Natural killer cell (primary cell): Measurements from ENCODE around the gene PIM1. TPM values are rescaled to one million over a fixed set of nuclear protein-coding genes. Genes with fewer than 3 reads are reported as not detected.

Experiments used
- ATAC-seq, 3 donors: fragments of 150-1000 bp in 2 of 3; fragments of 200-7000 bp in 1 of 3; cut with Tn5 transposase; 1 replicate in 1 of 3; 2 replicates in 2 of 3; pipeline ENCODE4 v1.10.0; 2021; ENCODE audit warnings: mild to moderate bottlenecking in 2 of 3, moderate library complexity in 2 of 3
- DNase-seq, 2 donors: peaks; one replicate each; pipeline versions ENCODE4 v3.0.0 to v3.0.0-alpha.2; 2013 to 2021; ENCODE audit warnings: mixed read lengths in 1 of 2
- H3K27ac ChIP-seq: one replicate; pipeline ENCODE4 v1.5.1; 2013; ENCODE audit warnings: mild to moderate bottlenecking, low read length
- H3K27me3 ChIP-seq: one replicate; pipeline ENCODE4 v1.6.1; 2013; ENCODE audit warnings: low read length; ENCODE audit not compliant: control insufficient read depth, insufficient read depth
- H3K36me3 ChIP-seq: one replicate; pipeline ENCODE4 v1.6.1; 2013; ENCODE audit warnings: low read length; ENCODE audit not compliant: control insufficient read depth, insufficient read depth
- H3K4me1 ChIP-seq: one replicate; pipeline ENCODE4 v1.6.1; 2013; ENCODE audit warnings: low read length; ENCODE audit not compliant: control insufficient read depth, insufficient read depth
- H3K4me3 ChIP-seq: one replicate; pipeline ENCODE4 v1.5.1; 2013; ENCODE audit warnings: low read length
- H3K9me3 ChIP-seq: one replicate; pipeline ENCODE4 v1.6.1; 2013; ENCODE audit warnings: low read length; ENCODE audit not compliant: control insufficient read depth, insufficient read depth
- H3K27ac Mint-ChIP-seq, 2 donors: one replicate each; pipeline ENCODE4 v1.8.0; 2022; ENCODE audit warnings: mild to moderate bottlenecking in 2 of 2, mixed read lengths in 2 of 2, moderate library complexity in 1 of 2
- H3K27me3 Mint-ChIP-seq, 2 donors: one replicate each; pipeline ENCODE4 v1.8.0; 2022; ENCODE audit warnings: low read depth in 2 of 2, mixed read lengths in 2 of 2
- H3K36me3 Mint-ChIP-seq: one replicate; pipeline ENCODE4 v1.8.0; 2022; ENCODE audit warnings: mixed read lengths
- H3K4me1 Mint-ChIP-seq, 2 donors: one replicate each; pipeline ENCODE4 v1.8.0; 2022; ENCODE audit warnings: mixed read lengths in 2 of 2
- H3K4me3 Mint-ChIP-seq: one replicate; pipeline ENCODE4 v1.8.0; 2022; ENCODE audit warnings: mild to moderate bottlenecking, moderate library complexity, mixed read lengths
- H3K9me3 Mint-ChIP-seq, 2 donors: one replicate each; pipeline ENCODE4 v1.8.0; 2022; ENCODE audit warnings: mixed read lengths in 2 of 2
- CTCF ChIP-seq: fragments of 200-600 bp; IDR thresholded peaks from one replicate; pipeline ENCODE4 v1.8.0; 2022; ENCODE audit warnings: antibody characterized with exemption
- WGBS: methylation state at CpG from one replicate; pipeline ENCODE4 v1.1.7; 2013; ENCODE audit warnings: missing lambda C conversion rate; ENCODE audit not compliant: insufficient coverage; 5-methylcytosine and 5-hydroxymethylcytosine counted together
- intact Hi-C: fragments of 100-400 bp; cut with micrococcal nuclease; formaldehyde crosslinking; loops from one replicate; pipeline ENCODE4 v1.14.2; 2022
- total RNA-seq, 4 donors: library from RNA; stranded (reverse); fragments of 120-200 nt in 1 of 4; gene quantifications; one replicate each; pipeline versions ENCODE4 v1.2.3 to v1.2.4, GENCODE V29; 2013 to 2022

PIM1 gene
- total RNA-seq, 3 donors from 2014 or later (not counting 1 experiment from before 2014, with no cell fraction given): 188 to 242 (median 215) TPM

GRCh38 chr6:37210313-37210968 lies 40.5 kb downstream of the PIM1 start:
- H3K27me3 ChIP-seq: no peaks in the 10 kb centered on the region
- ATAC-seq: peak; percentile 74 to 80 (median 75)
- Mint-ChIP-seq H3K4me1 (peaks cover 39% of the 10 kb centered on the region in 2 donors), H3K27me3 (no peaks in the 10 kb centered on the region), H3K27ac (peak overlapping the region in 1 of 2 donors; percentile 80), H3K4me3 (no peak overlapping the region), H3K9me3 (no peaks in the 10 kb centered on the region), H3K36me3 (no peaks in the 10 kb centered on the region)
- TF ChIP-seq CTCF: peak; percentile 89
- H3K4me3 ChIP-seq: no peak overlapping the region
- intact Hi-C loops: loop anchor here (1.0 kb wide), 4 partner anchors 38 to 444 kb away; partner anchors contain the start of gene C6orf89
- no peak overlapping the region for H3K27ac ChIP-seq
- WGBS: 76% methylated on average over 5 of the region's 7 CpGs
- peak; percentile 57 to 90 for DNase-seq
- H3K4me1 ChIP-seq: peaks cover 42% of the 10 kb centered on the region
- no peaks in the 10 kb centered on the region for H3K36me3 ChIP-seq
- H3K9me3 ChIP-seq: no peaks in the 10 kb centered on the region

GRCh38 chr6:37212268-37212667 lies 42.3 kb downstream of the PIM1 start:
- DNase-seq (no peak), ATAC-seq (no peak)
- H3K4me1 Mint-ChIP-seq: peaks cover 25 to 26% of the 10 kb centered on the region in 2 donors
- H3K27ac Mint-ChIP-seq: no peak overlapping the region
- H3K4me3 ChIP-seq: no peak overlapping the region
- H3K4me3 Mint-ChIP-seq: no peak overlapping the region
- no peaks in the 10 kb centered on the region for H3K9me3 Mint-ChIP-seq
- no peaks in the 10 kb centered on the region for H3K36me3 Mint-ChIP-seq
- WGBS: 96% methylated on average over 9 of the region's 9 CpGs
- H3K4me1 ChIP-seq: peaks cover 32% of the 10 kb centered on the region
- no peaks in the 10 kb centered on the region for H3K9me3 ChIP-seq
- no peak overlapping the region for H3K27ac ChIP-seq
- no peak for TF ChIP-seq CTCF
- peaks cover 0 to 3% of the 10 kb centered on the region in 2 donors for H3K27me3 Mint-ChIP-seq
- H3K36me3 ChIP-seq: no peaks in the 10 kb centered on the region
- intact Hi-C loops: no loop called here
- H3K27me3 ChIP-seq: no peaks in the 10 kb centered on the region

- H3K9me3 Mint-ChIP-seq: no peaks in the 10 kb centered on the region
- no peak for DNase-seq
- WGBS: 93% methylated on average over 6 of the region's 6 CpGs
- no peak for TF ChIP-seq CTCF
- peaks cover 16% of the 10 kb centered on the region for H3K4me1 ChIP-seq
- H3K4me3 Mint-ChIP-seq: no peak overlapping the region
- H3K9me3 ChIP-seq: no peaks in the 10 kb centered on the region
- no peaks in the 10 kb centered on the region for H3K27me3 ChIP-seq
- peaks cover 0 to 3% of the 10 kb centered on the region in 2 donors for H3K27me3 Mint-ChIP-seq
- H3K36me3 ChIP-seq: no peaks in the 10 kb centered on the region
- no peaks in the 10 kb centered on the region for H3K36me3 Mint-ChIP-seq
- no peak overlapping the region for H3K4me3 ChIP-seq
- intact Hi-C loops: no loop called here
- ATAC-seq: no peak
- no peak overlapping the region for H3K27ac ChIP-seq
- H3K4me1 Mint-ChIP-seq: peaks cover 12 to 14% of the 10 kb centered on the region in 2 donors
- no peak overlapping the region for H3K27ac Mint-ChIP-seq
Observed at GRCh38 chr6:37218061-37218460, 48.1 kb downstream of the PIM1 start.

- H3K27me3 ChIP-seq: no peaks in the 10 kb centered on the region
- no peaks in the 10 kb centered on the region for H3K36me3 ChIP-seq
- DNase-seq (no peak), ATAC-seq (no peak)
- peaks cover 0 to 3% of the 10 kb centered on the region in 2 donors for H3K27me3 Mint-ChIP-seq
- H3K27ac ChIP-seq: no peak overlapping the region
- H3K4me3 Mint-ChIP-seq: no peak overlapping the region
- 78% methylated on average over 8 of the region's 8 CpGs for WGBS
- H3K9me3 Mint-ChIP-seq: no peaks in the 10 kb centered on the region
- H3K4me1 Mint-ChIP-seq: peaks cover 14% of the 10 kb centered on the region in 2 donors
- no peak overlapping the region for H3K27ac Mint-ChIP-seq
- H3K4me3 ChIP-seq: no peak overlapping the region
- H3K9me3 ChIP-seq: no peaks in the 10 kb centered on the region
- no peak for TF ChIP-seq CTCF
- no peaks in the 10 kb centered on the region for H3K36me3 Mint-ChIP-seq
- intact Hi-C loops: no loop called here
- peaks cover 16% of the 10 kb centered on the region for H3K4me1 ChIP-seq
Observed at GRCh38 chr6:37218511-37218910, 48.6 kb downstream of the PIM1 start.
